Measurements from ENCODE around the gene CCDC149. TPM values are rescaled to one million over a fixed set of nuclear protein-coding genes. Genes with fewer than 3 reads are reported as not detected.

The CCDC149 gene
- total and polyA plus RNA-seq, 2 of the 4 experiments (the other 2 are of a cell fraction): 6.7 to 7.0 TPM

GRCh38 chr4:24820541-24820940 lies 92.3 kb downstream of the CCDC149 start:
- H3K9me3 ChIP-seq (ENCODE audit: control insufficient read depth, insufficient read depth, low read length): no peaks in the 10 kb centered on the region
- DNase-seq (no peak), ATAC-seq (ENCODE audit: low read depth) (no peak)
- no peak overlapping the region for H3K56ac ChIP-seq (ENCODE audit: extremely low read depth, insufficient read depth, low read length)
- in situ Hi-C loops (cut with MboI; ENCODE audit: low sequenced_read_pairs) (no loop called here), intact Hi-C loops (cut with micrococcal nuclease) (no loop called here), dilution Hi-C loops (cut with HindIII; ENCODE audit: low sequenced_read_pairs, unreplicated experiment) (no loop called here)
- H2BK120ac ChIP-seq (ENCODE audit: low read depth, low read length): no peak overlapping the region
- no peak overlapping the region for H2BK15ac ChIP-seq (ENCODE audit: low read depth, low read length)
- no peak overlapping the region for H4K5ac ChIP-seq (ENCODE audit: low read depth, low read length)
- no peak overlapping the region for H2AK5ac ChIP-seq (ENCODE audit: low read depth, low read length)
- ChIA-PET CTCF (interaction anchor here (0.5 to 0.6 kb wide), 2 partner anchors 28 to 50 kb away, joined by 3 to 5 read pairs; no protein-coding TSS in a partner anchor), POLR2A (ENCODE audit: unreplicated experiment) (no interaction called here)
- no peaks in the 10 kb centered on the region for H3K27me3 ChIP-seq (ENCODE audit: control insufficient read depth, insufficient read depth, low read length)
- no peaks in the 10 kb centered on the region for H3K4me1 ChIP-seq (ENCODE audit: control insufficient read depth, insufficient read depth, low read length)
- no peak overlapping the region for H3K4ac ChIP-seq (ENCODE audit: low read depth, low read length)
- no peaks in the 10 kb centered on the region for H4K20me1 ChIP-seq (ENCODE audit: insufficient read depth, low read length)
- H2BK20ac ChIP-seq (ENCODE audit: low read depth, low read length): no peak overlapping the region
- no peak overlapping the region for H3K23ac ChIP-seq (ENCODE audit: low read depth, low read length)
- no peak overlapping the region for H2BK5ac ChIP-seq (ENCODE audit: low read depth, low read length, poor library complexity, severe bottlenecking)
- H3K4me2 ChIP-seq (ENCODE audit: low read depth, low read length): no peak overlapping the region
- H3K9me1 ChIP-seq (ENCODE audit: insufficient read depth, low read length): no peaks in the 10 kb centered on the region
- no peak overlapping the region for H2AK9ac ChIP-seq (replicated peaks; ENCODE audit: low read depth, low read length, poor library complexity)
- H3K79me1 ChIP-seq (ENCODE audit: low read depth in 1 of 2, low read length in 2 of 2): no peaks in the 10 kb centered on the region
- no peak overlapping the region for H2AFZ ChIP-seq (replicated peaks; ENCODE audit: low read length, poor library complexity)
- no peak overlapping the region for H4K8ac ChIP-seq (ENCODE audit: low read depth in 2 of 2, low read length in 2 of 2)
- TF ChIP-seq POLR2A (IDR thresholded peaks at IDR 0.05; ENCODE audit: low read depth, low read length): no peak
- TF ChIP-seq BHLHE40 (IDR thresholded peaks at IDR 0.05; ENCODE audit: low read depth, low read length): no peak
- TF ChIP-seq, protein P1, sequence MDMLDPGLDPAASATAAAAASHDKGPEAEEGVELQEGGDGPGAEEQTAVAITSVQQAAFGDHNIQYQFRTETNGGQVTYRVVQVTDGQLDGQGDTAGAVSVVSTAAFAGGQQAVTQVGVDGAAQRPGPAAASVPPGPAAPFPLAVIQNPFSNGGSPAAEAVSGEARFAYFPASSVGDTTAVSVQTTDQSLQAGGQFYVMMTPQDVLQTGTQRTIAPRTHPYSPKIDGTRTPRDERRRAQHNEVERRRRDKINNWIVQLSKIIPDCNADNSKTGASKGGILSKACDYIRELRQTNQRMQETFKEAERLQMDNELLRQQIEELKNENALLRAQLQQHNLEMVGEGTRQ (IDR thresholded peaks at IDR 0.05; ENCODE audit: low read depth, low read length): no peak
- no peak for TF ChIP-seq MAZ (IDR thresholded peaks at IDR 0.05; ENCODE audit: borderline replicate concordance, low read depth, low read length)
- TF ChIP-seq SMC3 (IDR thresholded peaks at IDR 0.05; ENCODE audit: low read depth, low read length): no peak
- no peak for TF ChIP-seq FOS (IDR thresholded peaks at IDR 0.05; ENCODE audit: low read depth, low read length)
- TF ChIP-seq NFE2L2 (IDR thresholded peaks at IDR 0.05; ENCODE audit: low read depth, low read length): no peak
- TF ChIP-seq, protein P2, sequence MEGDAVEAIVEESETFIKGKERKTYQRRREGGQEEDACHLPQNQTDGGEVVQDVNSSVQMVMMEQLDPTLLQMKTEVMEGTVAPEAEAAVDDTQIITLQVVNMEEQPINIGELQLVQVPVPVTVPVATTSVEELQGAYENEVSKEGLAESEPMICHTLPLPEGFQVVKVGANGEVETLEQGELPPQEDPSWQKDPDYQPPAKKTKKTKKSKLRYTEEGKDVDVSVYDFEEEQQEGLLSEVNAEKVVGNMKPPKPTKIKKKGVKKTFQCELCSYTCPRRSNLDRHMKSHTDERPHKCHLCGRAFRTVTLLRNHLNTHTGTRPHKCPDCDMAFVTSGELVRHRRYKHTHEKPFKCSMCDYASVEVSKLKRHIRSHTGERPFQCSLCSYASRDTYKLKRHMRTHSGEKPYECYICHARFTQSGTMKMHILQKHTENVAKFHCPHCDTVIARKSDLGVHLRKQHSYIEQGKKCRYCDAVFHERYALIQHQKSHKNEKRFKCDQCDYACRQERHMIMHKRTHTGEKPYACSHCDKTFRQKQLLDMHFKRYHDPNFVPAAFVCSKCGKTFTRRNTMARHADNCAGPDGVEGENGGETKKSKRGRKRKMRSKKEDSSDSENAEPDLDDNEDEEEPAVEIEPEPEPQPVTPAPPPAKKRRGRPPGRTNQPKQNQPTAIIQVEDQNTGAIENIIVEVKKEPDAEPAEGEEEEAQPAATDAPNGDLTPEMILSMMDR (conservative IDR thresholded peaks at IDR 0.05; ENCODE audit: low read depth, low read length): no peak
- no peak for TF ChIP-seq CHD1 (IDR thresholded peaks at IDR 0.05; ENCODE audit: low read depth, low read length)
- TF ChIP-seq MAFK (IDR thresholded peaks at IDR 0.05; ENCODE audit: low read depth, low read length): no peak
- TF ChIP-seq RCOR1 (IDR thresholded peaks at IDR 0.05; ENCODE audit: insufficient replicate concordance, low read length): no peak
- TF ChIP-seq RAD21 (IDR thresholded peaks at IDR 0.05; ENCODE audit: low read length): no peak
- no peak for TF ChIP-seq ELK1 (IDR thresholded peaks at IDR 0.05; ENCODE audit: borderline replicate concordance, low read depth, low read length)
- no peak for TF ChIP-seq MXI1 (IDR thresholded peaks at IDR 0.05; ENCODE audit: borderline replicate concordance, low read depth, low read length)
- no peak for TF ChIP-seq RFX5 (IDR thresholded peaks at IDR 0.05; ENCODE audit: low read depth, low read length)
- no peak for TF ChIP-seq CEBPB (IDR thresholded peaks at IDR 0.05; ENCODE audit: low read depth, low read length)
- H3K4me3 ChIP-seq (ENCODE audit: insufficient read depth, low read depth, low read length): no peak overlapping the region
- H3K36me3 ChIP-seq (ENCODE audit: control insufficient read depth, insufficient read depth, low read length): peaks cover 9% of the 10 kb centered on the region; the same call in 1 of the 2 replicates
- H3K27ac ChIP-seq (ENCODE audit: insufficient read depth, low read length): no peak overlapping the region
- no peak overlapping the region for H3K18ac ChIP-seq (ENCODE audit: low read depth, low read length)
- no TSS peak for BruUV-seq (replicated peaks)
- no peak overlapping the region for H3K9ac ChIP-seq (ENCODE audit: low read depth, low read length)
- no peak overlapping the region for H3K14ac ChIP-seq (replicated peaks; ENCODE audit: low read depth, low read length)
- H4K91ac ChIP-seq (ENCODE audit: insufficient read depth, low read depth, low read length): no peak overlapping the region

Measured in IMR-90 (cell line).